HepG2 (cell line): Measurements from ENCODE around the gene SETD7. TPM values are rescaled to one million over a fixed set of nuclear protein-coding genes. Genes with fewer than 3 reads are reported as not detected.
A peak's percentile ranks its signal among the peaks of the same experiment; 100 is the strongest.

ENCODE experiments used
- ATAC-seq: fragments of 200-7000 bp; cut with Tn5 transposase; 3 replicates; pipeline ENCODE4 v1.9.1; 2020; ENCODE audit warnings: mild to moderate bottlenecking, moderate library complexity
- BruUV-seq: library from RNA; stranded (reverse); fragments of 400-500 nt; replicated peaks from 2 replicates; lab custom pipeline; 2021; lab: Mats Ljungman, UMichigan
- CTCF ChIA-PET: fragments of 300-600 bp; formaldehyde crosslinking; extraction: SDS; loops from one replicate; lab custom pipeline; 2021; ENCODE audit warnings: low total read pairs, inconsistent platforms, low intra/inter-chr PET ratio; lab: Yijun Ruan, JAX
- POLR2A ChIA-PET: fragments of 350-600 bp; sonication (Branson Sonifier 250); formaldehyde crosslinking; loops from one replicate; lab custom pipeline; 2020; ENCODE audit warnings: antibody characterized with exemption, inconsistent platforms; lab: Yijun Ruan, JAX
- DNase-seq: peaks from one replicate; pipeline ENCODE4 v3.0.0-alpha.2; 2015; ENCODE audit warnings: low spot score
- FAIRE-seq: peaks from 3 replicates; lab custom pipeline; 2011; peaks lifted over from hg19 to GRCh38; lab: Jason Lieb, UNC
- H2AFZ ChIP-seq: one replicate; pipeline ENCODE4 v1.6.1; 2011; ENCODE audit warnings: low read length, inconsistent platforms
- H3K27ac ChIP-seq: fragments of 300-600 bp; 3 replicates; pipeline ENCODE4 v1.8.0; 2011; ENCODE audit warnings: mixed run types, mild to moderate bottlenecking, mixed read lengths, low read length, inconsistent platforms; ENCODE audit not compliant: insufficient read depth; ENCODE audit errors: extremely low read length
- H3K27me3 ChIP-seq, 2 experiments: fragments of 200-600 bp in 1 of 2; 2 replicates in 1 of 2; 3 replicates in 1 of 2; pipeline versions ENCODE4 v1.6.0 to v1.8.0; 2011; ENCODE audit warnings: low read length in 2 of 2, mild to moderate bottlenecking in 2 of 2, moderate library complexity in 2 of 2, inconsistent platforms in 1 of 2; ENCODE audit not compliant: insufficient read depth in 2 of 2, control insufficient read depth in 1 of 2
- H3K36me3 ChIP-seq, 2 experiments: fragments of 200-600 bp in 1 of 2; replicated peaks in 1 of 2; 2 replicates in 1 of 2; 3 replicates in 1 of 2; pipeline versions ENCODE4 v1.5.1 to v1.8.0; 2011; ENCODE audit warnings: low read length in 2 of 2, inconsistent platforms in 1 of 2; ENCODE audit not compliant: insufficient read depth in 2 of 2, control insufficient read depth in 1 of 2
- H3K4me1 ChIP-seq: 2 replicates; pipeline ENCODE4 v1.5.1; 2012; ENCODE audit warnings: low read length, inconsistent platforms; ENCODE audit not compliant: insufficient read depth
- H3K4me2 ChIP-seq: 2 replicates; pipeline ENCODE4 v1.6.0; 2011; ENCODE audit warnings: low read depth, low read length, inconsistent platforms
- H3K4me3 ChIP-seq, 3 experiments: fragments of 200-600 bp in 1 of 3; sonication (generic), shearing (Covaris generic) in 1 of 3; replicated peaks in 1 of 3; 2 replicates each; pipeline ENCODE4 v1.5.1; 2011 to 2016; ENCODE audit warnings: low read length in 3 of 3, inconsistent platforms in 2 of 3, low read depth in 2 of 3, mild to moderate bottlenecking in 2 of 3, control low read depth in 1 of 3, mixed read lengths in 1 of 3; ENCODE audit not compliant: insufficient read depth in 1 of 3
- H3K79me2 ChIP-seq: one replicate; pipeline ENCODE4 v1.6.1; 2011; ENCODE audit warnings: low read length, inconsistent platforms; ENCODE audit not compliant: insufficient read depth
- H3K9ac ChIP-seq: 2 replicates; pipeline ENCODE4 v1.6.0; 2011; ENCODE audit warnings: mild to moderate bottlenecking, low read depth, low read length, inconsistent platforms; ENCODE audit not compliant: insufficient read depth
- H3K9me3 ChIP-seq: 2 replicates; pipeline ENCODE4 v1.5.1; 2012; ENCODE audit warnings: mild to moderate bottlenecking, low read length
- H4K20me1 ChIP-seq: 2 replicates; pipeline ENCODE4 v1.6.0; 2011; ENCODE audit warnings: inconsistent platforms, mild to moderate bottlenecking, low read length, moderate library complexity; ENCODE audit not compliant: insufficient read depth
- BCL3 ChIP-seq: sonication (generic); formaldehyde crosslinking; IDR thresholded peaks from 2 replicates; pipeline ENCODE4 v1.5.1; 2020; ENCODE audit warnings: mild to moderate bottlenecking, missing genetic modification reagents, moderate library complexity
- DRAP1 ChIP-seq: IDR thresholded peaks from 2 replicates; pipeline ENCODE4 v1.6.1; 2016; ENCODE audit warnings: missing genetic modification reagents, missing compliant biosample characterization
- E2F1 ChIP-seq: sonication (generic); formaldehyde crosslinking; IDR thresholded peaks from 2 replicates; pipeline ENCODE4 v1.5.0; 2020; ENCODE audit warnings: missing genetic modification reagents
- EEA1 ChIP-seq: sonication (generic); formaldehyde crosslinking; IDR thresholded peaks from 2 replicates; pipeline ENCODE4 v1.5.1; 2020; ENCODE audit warnings: mild to moderate bottlenecking, missing genetic modification reagents, borderline replicate concordance
- HMGA1 ChIP-seq: sonication (generic); formaldehyde crosslinking; conservative IDR thresholded peaks from 2 replicates; pipeline ENCODE4 v1.4.0; 2020; ENCODE audit warnings: missing genetic modification reagents
- TOE1 ChIP-seq: sonication (generic); formaldehyde crosslinking; IDR thresholded peaks from 2 replicates; pipeline ENCODE4 v1.4.0; 2020; ENCODE audit warnings: mild to moderate bottlenecking, missing genetic modification reagents
- WGBS: methylation state at CpG from one replicate; pipeline ENCODE4 v1.1.6; 2017; ENCODE audit warnings: low lambda C conversion rate; 5-methylcytosine and 5-hydroxymethylcytosine counted together
- in situ Hi-C: cut with HindIII; loops from 2 replicates; pipeline ENCODE4 v1.10.0; 2017; ENCODE audit warnings: low pct_unique_long_range_greater_than_20kb; ENCODE audit not compliant: extremely low pct_ligation_motif_present
- intact Hi-C: fragments of 100-400 bp; cut with micrococcal nuclease; formaldehyde crosslinking; loops from one replicate; pipeline ENCODE4 v1.10.0; 2022; ENCODE audit not compliant: unreplicated experiment
- polyA plus RNA-seq, 8 experiments: library from polyadenylated mRNA; depleted of rRNA in 3 of 8; stranded (reverse) in 7 of 8; unstranded in 1 of 8; fragments of >200 nt; fragmentation: Illumina TruSeq in 4 of 8; extraction: Trizol in 4 of 8; gene quantifications; 2 replicates each; pipeline versions ENCODE4 v1.2.1 to v1.2.3, GENCODE V29; 2011 to 2016; ENCODE audit warnings: low read depth in 4 of 8, missing spikeins in 1 of 8, mixed read lengths in 1 of 8; ENCODE audit not compliant: insufficient read depth in 1 of 8
- total RNA-seq, 5 experiments: library from RNA; depleted of rRNA; stranded (reverse); fragments of >200 nt; fragmentation: Illumina TruSeq; extraction: Trizol; gene quantifications; 2 replicates each; pipeline ENCODE4 v1.2.3, GENCODE V29; 2016; ENCODE audit warnings: low read depth in 1 of 5

Gene SETD7
- total and polyA plus RNA-seq, 2 of the 13 experiments (the other 11 are each of a cell fraction or from before 2014, with no cell fraction given): 0.08 to 0.22 TPM

- H3K4me1 ChIP-seq: peaks cover 12% of the 10 kb centered on the region; the same call in 1 of the 2 replicates
- H3K79me2 ChIP-seq: no peaks in the 10 kb centered on the region
- no peak for DNase-seq
- FAIRE-seq: no peak
- no peak overlapping the region for H3K27ac ChIP-seq
- no peaks in the 10 kb centered on the region for H3K36me3 ChIP-seq
- H3K27me3 ChIP-seq: no peaks in the 10 kb centered on the region; a peak in 1 of 5 replicates
- TF ChIP-seq E2F1 (CRISPR knock-in tag): no peak
- 52% methylated on average over 3 of the region's 3 CpGs for WGBS
- H3K9me3 ChIP-seq: no peaks in the 10 kb centered on the region
- intact Hi-C loops (no loop called here), in situ Hi-C loops (no loop called here)
- H3K9ac ChIP-seq: no peak overlapping the region
- ChIA-PET CTCF (no interaction called here), POLR2A (no interaction called here)
- no peak for ATAC-seq
- H3K4me3 ChIP-seq: no peak overlapping the region
- no TSS peak for BruUV-seq
- H2AFZ ChIP-seq: peak overlapping the region; percentile 91
- peak overlapping the region; percentile 15; the same call in 1 of the 2 replicates for H3K4me2 ChIP-seq
- H4K20me1 ChIP-seq: no peaks in the 10 kb centered on the region
These were observed 67.6 kb downstream of the SETD7 start for GRCh38 chr4:139488442-139488841.

- FAIRE-seq (no peak), DNase-seq (no peak), ATAC-seq (peak; percentile 92)
- H3K9me3 ChIP-seq: no peaks in the 10 kb centered on the region
- intact Hi-C loops (no loop called here), in situ Hi-C loops (no loop called here)
- no TSS peak for BruUV-seq
- H3K27ac ChIP-seq: no peak overlapping the region
- no peaks in the 10 kb centered on the region for H3K79me2 ChIP-seq
- H3K36me3 ChIP-seq: no peaks in the 10 kb centered on the region
- H4K20me1 ChIP-seq: no peaks in the 10 kb centered on the region
- peak overlapping the region; percentile 72 for H3K4me2 ChIP-seq
- H3K27me3 ChIP-seq: no peaks in the 10 kb centered on the region; a peak in 1 of 5 replicates
- 3% methylated on average over 11 of the region's 11 CpGs for WGBS
- peak overlapping the region; percentile 58 for H2AFZ ChIP-seq
- H3K4me3 ChIP-seq: peak overlapping the region; percentile 21 to 42 (median 39); a peak in 3 of 6 replicates
- ChIA-PET CTCF (no interaction called here), POLR2A (no interaction called here)
- peaks cover 12% of the 10 kb centered on the region; the same call in 1 of the 2 replicates for H3K4me1 ChIP-seq
- H3K9ac ChIP-seq: no peak overlapping the region
- TF ChIP-seq BCL3 (CRISPR knock-in tag) (no peak), E2F1 (CRISPR knock-in tag) (no peak), TOE1 (CRISPR knock-in tag) (no peak), DRAP1 (no peak), HMGA1 (CRISPR knock-in tag) (no peak), EEA1 (CRISPR knock-in tag) (no peak)
These were observed 71.2 kb downstream of the SETD7 start for GRCh38 chr4:139484783-139485311.
